Endothelial cell (in vitro differentiated cells): ENCODE results near the gene R3HCC1L. TPM values are rescaled to one million over a fixed set of nuclear protein-coding genes. Genes with fewer than 3 reads are reported as not detected.
"Not testable (repeated sequence)": the region's sequence is repeated elsewhere in the genome, so short reads cannot be mapped to it uniquely, and the experiment has no call there.

Source experiments
- DNase-seq: peaks from one replicate; pipeline ENCODE4 v3.0.0; 2021; ENCODE audit warnings: low spot score
- H3K27ac Mint-ChIP-seq: one replicate; pipeline ENCODE4 v1.8.0; 2021; ENCODE audit warnings: mixed read lengths, inconsistent platforms; ENCODE audit not compliant: unreplicated experiment
- H3K27me3 Mint-ChIP-seq: one replicate; pipeline ENCODE4 v1.8.0; 2021; ENCODE audit warnings: mild to moderate bottlenecking, moderate library complexity, mixed read lengths, inconsistent platforms; ENCODE audit not compliant: unreplicated experiment
- H3K36me3 Mint-ChIP-seq: one replicate; pipeline ENCODE4 v1.8.0; 2021; ENCODE audit warnings: mild to moderate bottlenecking, low read depth, mixed read lengths, inconsistent platforms; ENCODE audit not compliant: unreplicated experiment
- H3K4me1 Mint-ChIP-seq: one replicate; pipeline ENCODE4 v1.8.0; 2021; ENCODE audit warnings: mild to moderate bottlenecking, mixed read lengths, inconsistent platforms; ENCODE audit not compliant: unreplicated experiment
- H3K4me3 Mint-ChIP-seq: one replicate; pipeline ENCODE4 v1.8.0; 2021; ENCODE audit warnings: mild to moderate bottlenecking, mixed read lengths, inconsistent platforms; ENCODE audit not compliant: unreplicated experiment
- H3K9me3 Mint-ChIP-seq: one replicate; pipeline ENCODE4 v1.8.0; 2021; ENCODE audit warnings: mixed read lengths, inconsistent platforms; ENCODE audit not compliant: unreplicated experiment
- total RNA-seq: library from RNA; stranded (reverse); fragmentation: NEBNext Ultra II Directional; extraction: Animal tissue kit (Norgen Biotek cat#: 25700); gene quantifications from one replicate; pipeline ENCODE4 v1.2.1, GENCODE V29; 2021; ENCODE audit not compliant: unreplicated experiment
- TF ChIP-seq, protein P1 (sequence below): fragments of 200-600 bp; sonication (generic); IDR thresholded peaks from one replicate; pipeline ENCODE4 v1.5.0; 2021; ENCODE audit warnings: antibody characterized with exemption; ENCODE audit not compliant: unreplicated experiment

The R3HCC1L gene
- total RNA-seq, 1 donor from 2014 or later, result 21.3 TPM

DNA sequence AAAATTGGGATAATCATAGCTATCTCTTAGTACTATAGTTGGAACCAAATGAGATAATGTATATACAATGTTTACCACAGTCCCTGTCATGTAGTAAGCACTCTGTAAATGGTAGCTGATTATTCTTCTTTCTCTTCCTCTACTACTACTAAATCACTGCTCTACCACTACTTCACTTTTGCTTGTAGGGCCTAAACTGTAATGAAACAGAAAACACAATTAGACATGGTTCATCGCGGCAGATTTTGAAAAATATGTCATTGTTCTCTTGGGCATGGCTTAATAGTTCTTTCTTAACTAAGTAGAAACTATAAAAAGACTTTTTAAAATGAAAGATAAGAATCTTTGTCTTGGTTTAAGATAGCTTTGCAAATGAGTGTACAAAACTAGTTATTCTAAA lies 34.9 kb downstream of the R3HCC1L start:
- peaks cover 5% of the 10 kb centered on the region for H3K36me3 Mint-ChIP-seq
- TF ChIP-seq, protein P1, sequence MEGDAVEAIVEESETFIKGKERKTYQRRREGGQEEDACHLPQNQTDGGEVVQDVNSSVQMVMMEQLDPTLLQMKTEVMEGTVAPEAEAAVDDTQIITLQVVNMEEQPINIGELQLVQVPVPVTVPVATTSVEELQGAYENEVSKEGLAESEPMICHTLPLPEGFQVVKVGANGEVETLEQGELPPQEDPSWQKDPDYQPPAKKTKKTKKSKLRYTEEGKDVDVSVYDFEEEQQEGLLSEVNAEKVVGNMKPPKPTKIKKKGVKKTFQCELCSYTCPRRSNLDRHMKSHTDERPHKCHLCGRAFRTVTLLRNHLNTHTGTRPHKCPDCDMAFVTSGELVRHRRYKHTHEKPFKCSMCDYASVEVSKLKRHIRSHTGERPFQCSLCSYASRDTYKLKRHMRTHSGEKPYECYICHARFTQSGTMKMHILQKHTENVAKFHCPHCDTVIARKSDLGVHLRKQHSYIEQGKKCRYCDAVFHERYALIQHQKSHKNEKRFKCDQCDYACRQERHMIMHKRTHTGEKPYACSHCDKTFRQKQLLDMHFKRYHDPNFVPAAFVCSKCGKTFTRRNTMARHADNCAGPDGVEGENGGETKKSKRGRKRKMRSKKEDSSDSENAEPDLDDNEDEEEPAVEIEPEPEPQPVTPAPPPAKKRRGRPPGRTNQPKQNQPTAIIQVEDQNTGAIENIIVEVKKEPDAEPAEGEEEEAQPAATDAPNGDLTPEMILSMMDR, result no peak
- no peaks in the 10 kb centered on the region for H3K27me3 Mint-ChIP-seq
- no peak overlapping the region for H3K27ac Mint-ChIP-seq
- no peak overlapping the region for H3K4me3 Mint-ChIP-seq
- no peaks in the 10 kb centered on the region for H3K9me3 Mint-ChIP-seq
- peaks cover 4% of the 10 kb centered on the region for H3K4me1 Mint-ChIP-seq
- no peak for DNase-seq

DNA sequence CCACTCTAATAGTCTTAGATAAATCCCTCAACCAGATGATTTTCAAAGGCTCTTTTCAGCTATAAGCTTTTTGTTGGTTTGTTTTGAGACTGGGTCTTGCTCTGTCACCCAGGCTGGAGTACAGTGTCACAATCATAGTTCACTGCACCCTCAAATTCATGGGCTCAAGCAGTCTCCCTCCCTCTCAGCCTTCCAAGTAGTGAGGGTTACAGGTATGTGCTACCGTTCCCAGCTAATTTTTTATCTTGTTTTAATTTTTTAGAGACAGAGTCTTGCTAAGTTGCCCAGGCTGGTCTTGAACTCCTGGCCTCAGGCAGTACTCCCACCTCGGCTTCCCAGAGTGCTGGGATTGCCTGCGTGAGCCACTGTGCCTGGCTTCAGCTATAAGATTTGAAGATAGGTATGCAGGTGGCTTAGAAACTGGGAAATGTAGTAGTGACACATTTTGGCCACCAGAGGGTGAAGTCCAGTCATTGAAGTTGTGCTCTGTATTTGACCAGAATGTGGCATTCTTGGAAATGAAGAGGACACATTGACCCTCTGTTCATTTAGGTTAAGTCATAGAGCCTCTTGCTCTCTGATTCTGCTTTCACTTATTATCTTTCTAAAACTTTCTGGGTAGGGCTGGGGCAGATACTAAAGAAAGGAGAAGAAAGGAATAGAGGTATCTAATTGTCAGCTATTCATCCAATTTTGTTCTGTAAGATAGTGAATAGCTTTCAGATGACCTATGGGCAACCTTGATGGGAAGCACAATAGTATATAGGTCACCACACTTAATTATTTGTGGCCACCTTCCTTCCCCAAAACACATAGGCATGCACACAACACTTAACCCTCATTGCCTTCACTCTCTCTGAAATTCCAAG lies 36.0 kb downstream of the R3HCC1L start:
- Mint-ChIP-seq H3K4me3 (no peak overlapping the region), H3K27me3 (no peaks in the 10 kb centered on the region), H3K36me3 (peaks cover 5% of the 10 kb centered on the region), H3K9me3 (no peaks in the 10 kb centered on the region), H3K4me1 (peaks cover 4% of the 10 kb centered on the region), H3K27ac (no peak overlapping the region)
- DNase-seq, result peak; percentile 55
- TF ChIP-seq, protein P1, result peak; percentile 82

DNA sequence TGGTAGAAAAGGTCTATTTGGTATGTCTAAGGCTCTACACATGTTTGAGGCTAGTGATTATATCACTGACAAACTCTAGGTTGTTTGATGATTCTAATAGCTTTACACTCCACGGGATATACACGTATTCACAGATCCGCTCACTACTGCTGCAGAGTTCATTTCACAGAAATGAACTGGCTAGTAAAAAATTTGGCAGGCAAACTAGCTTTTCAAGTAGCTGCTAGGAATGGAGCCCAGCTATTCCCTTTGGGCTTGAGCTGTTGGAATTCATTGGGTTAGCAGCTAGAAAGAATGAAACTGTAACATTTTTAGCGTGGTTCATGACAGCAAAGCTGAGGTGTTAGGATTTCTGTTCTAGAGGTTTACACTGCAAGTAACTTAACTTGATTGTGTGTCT lies 37.6 kb downstream of the R3HCC1L start:
- TF ChIP-seq, protein P1, result no peak

GRCh38 chr10:98172495-98172894 lies 38.0 kb downstream of the R3HCC1L start:
- TF ChIP-seq, protein P1, result no peak
- peaks cover 4% of the 10 kb centered on the region for H3K4me1 Mint-ChIP-seq

More for the DNA sequence above, 37.6 kb downstream of the R3HCC1L start:
- no peak overlapping the region for H3K4me3 Mint-ChIP-seq
- peaks cover 4% of the 10 kb centered on the region for H3K4me1 Mint-ChIP-seq
- no peaks in the 10 kb centered on the region for H3K36me3 Mint-ChIP-seq
- no peak overlapping the region for H3K27ac Mint-ChIP-seq
- H3K9me3 Mint-ChIP-seq, result no peaks in the 10 kb centered on the region
- no peak for DNase-seq
- no peaks in the 10 kb centered on the region for H3K27me3 Mint-ChIP-seq

GRCh38 chr10:98173260-98173659 lies 38.8 kb downstream of the R3HCC1L start:
- no peak for DNase-seq
- H3K27ac Mint-ChIP-seq, result no peak overlapping the region
- peaks cover 4% of the 10 kb centered on the region for H3K4me1 Mint-ChIP-seq

More at GRCh38 chr10:98172495-98172894, 38.0 kb downstream of the R3HCC1L start:
- no peaks in the 10 kb centered on the region for H3K9me3 Mint-ChIP-seq
- no peaks in the 10 kb centered on the region for H3K36me3 Mint-ChIP-seq
- H3K4me3 Mint-ChIP-seq, result no peak overlapping the region
- no peaks in the 10 kb centered on the region for H3K27me3 Mint-ChIP-seq
- H3K27ac Mint-ChIP-seq, result no peak overlapping the region
- no peak for DNase-seq

DNA sequence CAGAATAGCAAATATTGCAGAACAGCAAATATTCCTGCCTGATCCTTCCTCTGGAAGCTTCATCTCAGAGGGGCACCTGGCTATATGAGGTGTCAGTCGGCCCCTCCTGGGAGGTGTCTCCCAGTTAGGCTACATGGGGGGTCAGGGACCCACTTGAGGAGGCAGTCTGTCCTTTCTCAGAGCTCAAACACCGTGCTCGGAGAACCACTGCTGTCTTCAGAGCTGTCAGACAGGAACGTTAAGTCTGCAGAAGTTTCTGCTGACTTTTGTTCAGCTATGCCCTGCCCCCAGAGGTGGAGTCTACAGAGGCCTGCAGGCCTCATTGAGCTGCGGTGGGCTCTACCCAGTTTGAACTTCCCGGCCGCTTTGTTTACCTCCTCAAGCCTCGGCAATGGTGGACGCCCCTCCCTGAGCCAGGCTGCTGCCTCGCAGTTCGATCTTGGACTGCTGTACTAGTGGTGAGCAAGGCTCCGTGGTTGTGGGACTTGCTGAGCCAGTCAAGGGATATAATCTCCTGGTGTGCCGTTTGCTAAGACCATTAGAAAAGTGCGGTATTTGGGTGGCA lies 48.0 kb downstream of the R3HCC1L start:
- H3K4me1 Mint-ChIP-seq, H3K27me3 Mint-ChIP-seq, H3K27ac Mint-ChIP-seq, DNase-seq, H3K9me3 Mint-ChIP-seq: not testable (repeated sequence)
- Mint-ChIP-seq H3K4me3 (peak overlapping the region; percentile 70), H3K36me3 (peaks cover 27% of the 10 kb centered on the region)

More at GRCh38 chr10:98173260-98173659, 38.8 kb downstream of the R3HCC1L start:
- no peaks in the 10 kb centered on the region for H3K36me3 Mint-ChIP-seq
- no peaks in the 10 kb centered on the region for H3K27me3 Mint-ChIP-seq
- H3K4me3 Mint-ChIP-seq, result no peak overlapping the region
- TF ChIP-seq, protein P1, result no peak
- H3K9me3 Mint-ChIP-seq, result no peaks in the 10 kb centered on the region
